Sigmoid colon (tissue), 7 donors: ENCODE data around the gene OR10A3. TPM values are rescaled to one million over a fixed set of nuclear protein-coding genes. Genes with fewer than 3 reads are reported as not detected.

ENCODE experiments used
- DNase-seq: peaks from one replicate; pipeline ENCODE4 v3.0.0-alpha.2; 2019
- H3K27ac ChIP-seq, 4 donors: fragments of 200-600 bp; sonication (generic); one replicate each; pipeline ENCODE4 v1.5.1; 2016 to 2019; ENCODE audit warnings: mild to moderate bottlenecking in 1 of 4
- H3K27me3 ChIP-seq, 3 donors: fragments of 200-600 bp; sonication (generic); one replicate each; pipeline ENCODE4 v1.5.1; 2019; ENCODE audit warnings: mild to moderate bottlenecking in 1 of 3
- H3K36me3 ChIP-seq, 4 donors: fragments of 200-600 bp; sonication (generic); one replicate each; pipeline ENCODE4 v1.5.1; 2016 to 2019
- H3K4me1 ChIP-seq, 4 donors: fragments of 200-600 bp; sonication (generic); one replicate each; pipeline ENCODE4 v1.5.1; 2017 to 2019
- H3K4me3 ChIP-seq, 4 donors: fragments of 200-600 bp; sonication (generic); one replicate each; pipeline ENCODE4 v1.5.1; 2017 to 2019; ENCODE audit warnings: mild to moderate bottlenecking in 2 of 4, moderate library complexity in 1 of 4
- H3K9me3 ChIP-seq, 4 donors: fragments of 200-600 bp in 3 of 4; sonication (generic) in 3 of 4; one replicate each; pipeline versions ENCODE4 v1.5.1 to v1.6.1; 2013 to 2019
- CTCF ChIP-seq, 4 experiments: fragments of 450-650 bp in 3 of 4; fragments of 200-600 bp in 1 of 4; IDR thresholded peaks; one replicate each; pipeline ENCODE4 v1.5.1; 2016 to 2019; ENCODE audit warnings: antibody characterized with exemption in 4 of 4, mild to moderate bottlenecking in 3 of 4, moderate library complexity in 2 of 4
- EP300 ChIP-seq, 4 donors: sonication (generic); formaldehyde crosslinking; IDR thresholded peaks; one replicate each; pipeline ENCODE4 v1.6.1; 2017; ENCODE audit warnings: antibody characterized with exemption in 4 of 4
- POLR2A ChIP-seq, 2 donors: fragments of 450-650 bp; IDR thresholded peaks; one replicate each; pipeline ENCODE4 v1.6.1; 2016; ENCODE audit warnings: antibody characterized with exemption in 2 of 2, mild to moderate bottlenecking in 2 of 2, moderate library complexity in 2 of 2
- POLR2AphosphoS5 ChIP-seq, 4 donors: sonication (generic); formaldehyde crosslinking; IDR thresholded peaks; one replicate each; pipeline ENCODE4 v1.6.1; 2017; ENCODE audit warnings: antibody characterized with exemption in 4 of 4
- WGBS, 2 donors: extraction: QIAGEN DNeasy Blood & Tissue Kit; methylation state at CpG; one replicate each; pipeline ENCODE4 v1.1.7; 2013; 5-methylcytosine and 5-hydroxymethylcytosine counted together
- intact Hi-C: fragments of 100-400 bp; cut with DNase I; formaldehyde crosslinking; loops from one replicate; pipeline ENCODE4 v1.15.1; 2023
- polyA plus RNA-seq, 3 donors: library from polyadenylated mRNA; stranded (reverse); fragments of 200-250 nt; gene quantifications; one replicate each; pipeline ENCODE4 v1.2.3, GENCODE V29; 2013
- small RNA-seq, 3 donors: library from RNA; depleted of rRNA; stranded (forward); fragments of <200 nt; gene quantifications; one replicate each; pipeline ENCODE3, GENCODE V24; 2016
- total RNA-seq, 4 donors: library from RNA; depleted of rRNA; stranded (reverse); fragments of >200 nt; gene quantifications; one replicate each; pipeline ENCODE4 v1.1.0, GENCODE V29; 2016
- donor health status: healthy with polysubstance abuse.
- donor health status: Bipolar disorder and iron deficiency.
- donor health status: healthy.

OR10A3 gene
- total and polyA plus RNA-seq, 7 donors = not detected

- WGBS, 2 donors = 15 to 16% methylated on average over 6 of the region's 6 CpGs
- H3K4me1 ChIP-seq = no peaks in the 10 kb centered on the region
- DNase-seq = no peak
- H3K9me3 ChIP-seq = no peaks in the 10 kb centered on the region
- intact Hi-C loops = loop anchor here (5.0 kb wide), 1 partner anchor 212 kb away; no protein-coding TSS in a partner anchor
- H3K27ac ChIP-seq = no peak overlapping the region
- no peaks in the 10 kb centered on the region for H3K36me3 ChIP-seq
- H3K4me3 ChIP-seq = no peak overlapping the region
- no peaks in the 10 kb centered on the region for H3K27me3 ChIP-seq
- TF ChIP-seq EP300 (IDR thresholded peaks at IDR 0.05) (no peak), CTCF (IDR thresholded peaks at IDR 0.05) (no peak), POLR2A (IDR thresholded peaks at IDR 0.05) (no peak), POLR2AphosphoS5 (IDR thresholded peaks at IDR 0.05) (no peak)
Measured at GRCh38 chr11:7890417-7891172, 50.9 kb downstream of the OR10A3 start.

GRCh38 chr11:7889985-7890384 is 51.5 kb downstream of the OR10A3 start:
- intact Hi-C loops = loop anchor here (5.0 kb wide), 1 partner anchor 212 kb away; no protein-coding TSS in a partner anchor
- no peak for DNase-seq
- Histone ChIP-seq H3K36me3 (no peaks in the 10 kb centered on the region), H3K4me3 (no peak overlapping the region), H3K27me3 (no peaks in the 10 kb centered on the region), H3K4me1 (no peaks in the 10 kb centered on the region), H3K9me3 (no peaks in the 10 kb centered on the region), H3K27ac (no peak overlapping the region)
- 48 to 62% methylated on average over 5 of the region's 5 CpGs for WGBS, 2 donors
- TF ChIP-seq POLR2AphosphoS5 (IDR thresholded peaks at IDR 0.05) (no peak), EP300 (IDR thresholded peaks at IDR 0.05) (no peak), POLR2A (IDR thresholded peaks at IDR 0.05) (no peak), CTCF (IDR thresholded peaks at IDR 0.05) (no peak)

Small RNA genes within 50 kb of the gene (small RNA-seq; reads per million reads assigned to genes)
- gene COX6CP5 = 0 reads per million in 3 donors
- gene RNU6-943P = 0 reads per million in 3 donors

Other genes starting within 250 kb of the OR10A3 start
- gene OVCH2, start 235.2 kb downstream of the OR10A3 start, total RNA-seq = not detected
- gene OVCH2, start 235.2 kb downstream of the OR10A3 start, polyA plus RNA-seq = not detected
- gene OR5P2, start 144.8 kb downstream of the OR10A3 start, total RNA-seq = not detected
- not detected for gene OR5P2, start 144.8 kb downstream of the OR10A3 start, polyA plus RNA-seq
- not detected for gene OR5P3, start 110.9 kb downstream of the OR10A3 start, total RNA-seq
- not detected for gene OR5P3, start 110.9 kb downstream of the OR10A3 start, polyA plus RNA-seq
- gene OR10A6, start 10.4 kb downstream of the OR10A3 start, total RNA-seq = not detected
- gene OR10A6, start 10.4 kb downstream of the OR10A3 start, polyA plus RNA-seq = not detected
- not detected for gene NLRP10, start 23.7 kb upstream of the OR10A3 start, total RNA-seq
- not detected for gene NLRP10, start 23.7 kb upstream of the OR10A3 start, polyA plus RNA-seq
- gene EIF3F, start 45.6 kb upstream of the OR10A3 start, total RNA-seq = 100 to 1,000 TPM; 210 to 233 (median 224) TPM
- gene EIF3F, start 45.6 kb upstream of the OR10A3 start, polyA plus RNA-seq = 100 to 1,000 TPM; 192 to 540 (median 442) TPM
- 10 to 100 TPM in 2 of 4 donors, 1 to 10 TPM in 2; 6.7 to 18.3 (median 11.6) TPM for gene TUB, start 139.5 kb upstream of the OR10A3 start, total RNA-seq
- 1 to 10 TPM in 2 of 3 donors, under 1 TPM in 1; 0.23 to 1.8 (median 1.8) TPM for gene TUB, start 139.5 kb upstream of the OR10A3 start, polyA plus RNA-seq
- gene RIC3, start 227.3 kb upstream of the OR10A3 start, total RNA-seq = 10 to 100 TPM; 13.7 to 34.9 (median 19.5) TPM
- 1 to 10 TPM in 1 of 3 donors, under 1 TPM in 1, not detected in 1; 0.23 to 4.7 TPM for gene RIC3, start 227.3 kb upstream of the OR10A3 start, polyA plus RNA-seq